DOHH2 (cell line): ENCODE measurements around the gene SEL1L3.

ENCODE experiments used
- CTCF ChIP-seq: fragments of 200-600 bp; sonication (generic); IDR thresholded peaks from one replicate; pipeline ENCODE4 v1.5.1; 2014; ENCODE audit warnings: antibody characterized with exemption, mild to moderate bottlenecking, low read depth, low read length; ENCODE audit not compliant: poor library complexity, severe bottlenecking
- EZH2phosphoT487 ChIP-seq: fragments of 200-600 bp; sonication (generic); IDR thresholded peaks from 2 replicates; pipeline ENCODE4 v1.6.1; 2017; ENCODE audit warnings: borderline replicate concordance, mild to moderate bottlenecking, antibody characterized with exemption, low read length, moderate library complexity, mixed read lengths

DNA sequence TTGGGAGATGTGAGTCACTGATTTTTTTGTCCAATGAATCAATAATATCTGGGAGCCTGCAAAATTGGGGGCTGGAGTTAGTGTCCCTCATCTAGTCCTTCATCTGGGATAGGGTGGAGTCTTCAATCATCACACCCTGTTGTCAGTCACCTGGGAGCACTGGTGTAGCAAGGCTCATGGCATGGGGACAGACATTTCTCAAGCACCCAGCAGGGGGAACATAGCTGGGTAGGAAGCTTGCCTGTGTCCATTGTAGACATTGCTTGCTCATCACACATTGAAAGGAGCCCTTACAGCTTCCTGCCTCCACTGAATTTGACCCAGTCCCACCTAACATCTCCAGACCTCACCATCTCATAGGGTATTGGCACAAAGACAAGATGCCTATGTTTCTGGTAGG, 61.2 kb downstream of the SEL1L3 start:
- TF ChIP-seq CTCF = no peak
- no peak for TF ChIP-seq EZH2phosphoT487
